CD4-positive, alpha-beta T cell treated with Interleukin-12 subunit alpha and Interleukin-12 subunit beta, for 1 hour (primary cell): ENCODE measurements around the gene RNASE11.
"Not testable (repeated sequence)": the region's sequence is repeated elsewhere in the genome, so short reads cannot be mapped to it uniquely, and the experiment has no call there.

ENCODE experiments used
- DNase-seq: peaks from one replicate; pipeline ENCODE4 v3.0.0-alpha.2; 2020

The RNASE11 gene

GRCh38 chr14:20578325-20578724 lies 9.5 kb downstream of the RNASE11 start:
- DNase-seq, result no peak

- not testable (repeated sequence) for DNase-seq
These were observed 15.3 kb downstream of the RNASE11 start for GRCh38 chr14:20572382-20572990.

GRCh38 chr14:20570720-20571119 lies 17.1 kb downstream of the RNASE11 start:
- not testable (repeated sequence) for DNase-seq

GRCh38 chr14:20569865-20570264 lies 17.9 kb downstream of the RNASE11 start:
- DNase-seq, result not testable (repeated sequence)

- no peak for DNase-seq
These were observed 18.7 kb downstream of the RNASE11 start for GRCh38 chr14:20569066-20569465.

GRCh38 chr14:20568393-20568792 lies 19.4 kb downstream of the RNASE11 start:
- DNase-seq, result no peak

- DNase-seq, result not testable (repeated sequence)
These were observed 20.6 kb downstream of the RNASE11 start for GRCh38 chr14:20567199-20567598.

- no peak for DNase-seq
These were observed 23.3 kb downstream of the RNASE11 start for GRCh38 chr14:20564501-20564997.

GRCh38 chr14:20563971-20564370 lies 23.8 kb downstream of the RNASE11 start:
- DNase-seq, result no peak

- no peak for DNase-seq
These were observed 26.8 kb downstream of the RNASE11 start, which contains the start of gene RNASE9 for GRCh38 chr14:20560961-20561360. RNASE9 (minus strand) TSS chr14:20561047.

- DNase-seq, result no peak
These were observed 28.3 kb downstream of the RNASE11 start for GRCh38 chr14:20559461-20559904.

GRCh38 chr14:20557212-20557542 lies 30.6 kb downstream of the RNASE11 start:
- DNase-seq, result no peak

GRCh38 chr14:20556500-20557211 lies 31.1 kb downstream of the RNASE11 start:
- no peak for DNase-seq

GRCh38 chr14:20555845-20556244 lies 32.0 kb downstream of the RNASE11 start:
- DNase-seq, result no peak

GRCh38 chr14:20553024-20553423 lies 34.8 kb downstream of the RNASE11 start:
- no peak for DNase-seq

GRCh38 chr14:20551606-20552005 lies 36.2 kb downstream of the RNASE11 start:
- no peak for DNase-seq

- DNase-seq, result no peak
These were observed 36.9 kb downstream of the RNASE11 start for GRCh38 chr14:20550926-20551325.

GRCh38 chr14:20548414-20549158 lies 39.2 kb downstream of the RNASE11 start:
- DNase-seq, result no peak

GRCh38 chr14:20546877-20547276 lies 40.9 kb downstream of the RNASE11 start:
- no peak for DNase-seq

- DNase-seq, result no peak
These were observed 47.9 kb downstream of the RNASE11 start for GRCh38 chr14:20539906-20540305.
